HG03432 (cell line): Measurements from ENCODE around the gene CEP104.

ENCODE experiments used
- ATAC-seq: cut with Tn5 transposase; IDR thresholded peaks from one replicate; pipeline ENCODE4 v1.9.1; 2021; ENCODE audit warnings: mild to moderate bottlenecking, moderate library complexity; ENCODE audit not compliant: unreplicated experiment

Gene CEP104

GRCh38 chr1:3779912-3780416, 77.0 kb downstream of the CEP104 start:
- ATAC-seq, result no peak

DNA sequence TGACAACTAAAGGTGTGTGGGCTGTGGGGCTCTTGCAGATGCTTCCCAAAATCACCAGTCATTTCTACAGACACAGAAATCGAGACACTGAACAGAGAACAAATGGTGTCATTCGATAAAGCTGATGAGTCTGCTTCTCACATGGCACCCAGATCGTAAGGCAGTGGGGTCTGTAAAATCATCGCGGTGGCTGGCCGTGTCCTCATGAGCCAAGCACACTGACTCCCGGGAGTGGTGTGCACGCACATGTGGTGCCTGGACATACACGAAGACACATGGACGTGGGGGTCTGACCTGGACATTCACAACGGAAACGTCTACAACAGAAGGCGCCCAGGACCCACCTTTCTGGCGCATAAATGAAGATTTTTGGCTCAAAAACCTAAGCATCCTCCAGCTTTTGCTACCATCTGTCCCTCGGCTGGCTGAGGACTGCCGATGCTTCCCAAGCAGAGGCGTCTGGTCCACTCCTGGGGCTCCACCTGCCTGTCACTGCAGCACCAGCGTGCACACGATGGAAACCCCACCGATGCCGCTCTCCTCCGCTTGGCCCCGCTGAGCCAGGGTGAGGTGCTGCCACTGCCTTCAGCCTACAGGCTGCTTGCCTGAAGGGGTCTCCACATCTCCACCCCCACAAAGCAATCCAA, 77.6 kb downstream of the CEP104 start:
- no peak for ATAC-seq

DNA sequence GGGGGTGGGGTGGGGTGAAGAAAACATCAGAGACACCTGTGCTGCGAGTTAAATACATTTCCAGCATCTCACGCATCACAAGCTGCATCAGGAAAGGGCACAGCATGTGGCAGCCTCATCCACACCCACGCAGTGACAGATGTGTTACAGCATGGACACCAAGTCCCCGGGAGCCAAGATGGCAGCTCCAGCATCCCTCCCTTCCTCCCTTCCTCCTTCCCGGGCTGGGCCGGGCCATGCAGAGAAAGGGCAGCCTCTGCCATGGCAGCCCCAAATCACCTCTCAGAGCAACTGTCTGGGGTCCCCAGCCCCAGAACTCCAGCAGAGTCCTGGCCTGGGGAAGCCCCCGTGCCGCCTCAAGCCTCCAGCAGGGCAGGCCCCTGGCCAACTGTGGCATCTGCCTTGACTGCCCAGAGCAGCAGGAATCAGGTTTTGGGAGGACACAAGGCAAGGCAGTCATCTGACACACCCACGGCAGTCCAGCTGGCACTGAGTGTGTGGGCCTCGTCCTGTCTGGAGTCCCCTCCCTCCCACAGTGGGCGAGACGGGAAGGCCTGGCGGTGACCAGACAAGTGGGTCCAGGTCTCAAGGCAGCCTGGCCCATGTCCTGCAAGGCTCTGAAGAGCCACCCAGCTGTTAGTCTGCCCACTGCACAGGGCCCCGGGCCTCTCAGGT, 78.3 kb downstream of the CEP104 start:
- ATAC-seq, result no peak

DNA sequence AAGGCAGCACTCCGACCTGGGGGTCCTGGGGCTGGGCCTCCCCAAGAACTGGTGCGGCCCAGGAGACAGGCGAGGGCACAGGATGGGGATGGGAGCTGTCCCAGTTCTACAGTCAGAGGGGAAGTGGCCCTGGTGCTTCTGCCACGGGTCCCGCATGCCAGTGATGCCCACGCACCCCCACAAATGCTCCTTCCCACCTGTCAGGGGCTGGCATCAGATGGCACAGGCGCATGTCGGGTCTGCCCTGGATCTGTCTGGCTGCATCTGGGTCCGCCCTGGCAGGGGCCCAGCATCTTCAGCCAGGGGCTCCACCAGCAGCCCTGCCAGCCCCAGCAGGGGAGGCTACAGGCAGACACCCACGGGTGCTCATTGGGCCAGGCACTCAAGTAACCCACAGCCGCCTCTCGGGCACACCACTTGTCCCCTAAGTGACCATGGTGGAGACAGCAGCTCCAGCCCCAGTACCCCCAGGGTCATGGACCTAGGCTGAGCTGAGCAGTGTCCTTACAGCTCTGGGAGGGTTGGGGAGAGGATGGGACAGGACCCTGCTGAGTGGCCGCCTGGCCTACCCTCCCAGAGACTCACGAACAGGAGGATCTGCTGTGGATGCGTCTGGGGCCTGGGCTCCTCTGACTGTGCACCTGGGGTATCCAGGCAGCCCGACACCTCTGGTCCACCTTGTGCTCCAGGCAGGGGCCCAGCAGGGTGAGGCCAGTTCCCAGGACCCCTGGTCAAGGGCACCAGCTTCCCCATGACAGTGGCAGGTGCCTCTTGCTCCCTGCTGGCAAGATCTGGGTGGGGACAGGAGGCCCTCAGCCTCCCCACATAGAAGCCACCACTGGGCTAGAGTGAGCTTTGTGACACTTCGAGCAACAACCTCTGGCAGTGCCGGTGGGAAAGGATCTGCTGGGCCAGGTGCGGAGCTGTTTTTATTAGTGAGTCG, 79.1 kb downstream of the CEP104 start:
- ATAC-seq, result no peak

DNA sequence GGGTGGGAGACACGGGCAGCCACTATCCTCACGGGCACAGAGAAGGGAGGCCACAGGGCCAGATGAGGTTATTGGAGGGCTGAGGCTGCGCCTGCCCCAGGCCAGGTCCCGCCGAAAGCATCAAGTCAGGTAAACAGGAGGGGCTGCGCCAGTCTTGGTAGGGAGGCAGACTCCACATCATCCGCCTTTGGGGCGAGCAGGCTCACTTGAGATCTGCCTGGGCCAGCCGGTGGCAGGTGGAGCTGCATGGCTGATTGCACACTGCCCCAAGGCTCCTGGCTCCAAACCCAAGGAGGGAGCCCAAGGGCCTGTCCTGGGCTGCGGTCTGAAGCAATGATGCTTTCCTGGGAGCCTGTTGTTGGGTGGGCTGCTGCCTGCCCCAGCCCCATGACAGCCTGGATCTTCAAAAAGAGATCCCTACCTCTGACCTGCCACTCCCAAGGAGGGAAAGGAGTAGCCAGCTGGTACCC, 79.9 kb downstream of the CEP104 start:
- no peak for ATAC-seq

DNA sequence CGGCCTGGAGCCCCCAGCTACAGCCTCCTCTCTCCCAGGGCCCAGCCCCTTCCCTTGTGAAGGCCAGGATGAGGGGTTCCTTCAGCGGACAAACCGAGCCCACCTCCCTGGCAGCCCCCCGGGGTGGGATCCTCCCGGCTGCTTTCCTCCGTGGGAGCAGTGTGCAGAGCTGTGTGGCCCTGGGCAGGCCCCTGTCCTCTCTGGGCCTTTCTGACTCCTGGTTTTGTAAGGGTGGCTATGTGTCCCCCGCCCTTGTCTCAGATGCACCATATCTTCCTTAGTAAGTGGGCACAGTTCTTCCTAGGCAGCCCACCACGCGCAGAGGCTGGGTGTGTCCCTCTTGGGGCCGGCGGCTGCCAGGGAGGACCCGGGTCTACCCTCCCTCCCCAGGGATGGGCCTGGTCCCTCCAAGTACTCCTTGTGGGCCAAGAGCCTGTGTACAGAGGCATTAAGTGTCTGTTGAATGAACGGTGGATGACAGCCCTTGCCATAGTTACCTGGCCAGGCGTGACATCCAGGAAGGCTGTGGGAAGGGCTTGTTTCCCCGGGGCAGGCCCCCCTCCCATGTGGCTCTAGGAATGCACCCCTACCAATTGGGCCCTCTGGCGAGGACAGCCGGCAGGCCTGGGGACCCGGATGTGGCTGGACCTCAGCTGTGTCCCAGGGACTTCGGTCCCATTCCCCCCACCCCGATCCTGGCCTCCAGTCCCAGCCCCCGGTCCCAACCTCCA, 80.6 kb downstream of the CEP104 start:
- ATAC-seq, result no peak

DNA sequence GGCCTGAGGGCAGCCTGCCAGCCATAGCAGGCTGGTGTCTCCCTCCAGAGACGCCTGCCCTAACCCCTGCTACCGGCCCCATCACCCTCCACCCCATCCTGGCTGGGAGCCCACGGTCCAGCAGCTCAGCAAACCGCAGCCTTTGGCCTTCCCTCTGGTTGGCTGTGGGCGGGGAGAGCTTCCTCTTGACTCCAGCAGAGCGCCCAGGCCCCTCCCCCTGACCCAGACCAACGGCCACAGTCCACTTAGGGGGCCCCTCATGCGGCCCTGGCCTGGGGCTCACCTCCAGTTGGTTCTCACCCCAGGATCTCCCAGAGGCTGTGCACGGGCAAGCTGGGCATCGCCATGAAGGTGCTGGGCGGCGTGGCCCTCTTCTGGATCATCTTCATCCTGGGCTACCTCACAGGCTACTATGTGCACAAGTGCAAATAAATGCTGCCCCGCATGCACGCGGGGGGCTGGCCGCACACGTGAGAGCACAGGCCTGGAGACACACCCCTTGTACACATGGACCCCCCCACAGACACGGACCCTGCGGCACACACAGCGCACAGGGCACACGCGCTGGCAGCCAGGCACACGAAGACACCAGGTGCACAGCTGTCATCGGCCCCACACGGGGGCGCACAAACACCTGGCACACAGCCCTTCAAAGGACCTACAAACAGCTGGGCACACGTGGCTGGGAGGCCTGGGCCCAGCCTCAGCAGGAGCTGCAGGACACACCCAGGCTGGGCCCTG, 81.4 kb downstream of the CEP104 start:
- no peak for ATAC-seq

GRCh38 chr1:3774946-3775489, 82.0 kb downstream of the CEP104 start:
- ATAC-seq, result no peak

- ATAC-seq, result no peak
Observed at GRCh38 chr1:3774276-3774945, 82.6 kb downstream of the CEP104 start.

GRCh38 chr1:3773572-3774275, 83.3 kb downstream of the CEP104 start:
- ATAC-seq, result no peak

- peak; percentile 29 for ATAC-seq
Observed at GRCh38 chr1:3772715-3773571, 84.1 kb downstream of the CEP104 start, which contains the start of gene SMIM1. Gene SMIM1 (plus strand): TSS chr1:3772749. CDS start chr1:3775374, 2,625 bp downstream.

DNA sequence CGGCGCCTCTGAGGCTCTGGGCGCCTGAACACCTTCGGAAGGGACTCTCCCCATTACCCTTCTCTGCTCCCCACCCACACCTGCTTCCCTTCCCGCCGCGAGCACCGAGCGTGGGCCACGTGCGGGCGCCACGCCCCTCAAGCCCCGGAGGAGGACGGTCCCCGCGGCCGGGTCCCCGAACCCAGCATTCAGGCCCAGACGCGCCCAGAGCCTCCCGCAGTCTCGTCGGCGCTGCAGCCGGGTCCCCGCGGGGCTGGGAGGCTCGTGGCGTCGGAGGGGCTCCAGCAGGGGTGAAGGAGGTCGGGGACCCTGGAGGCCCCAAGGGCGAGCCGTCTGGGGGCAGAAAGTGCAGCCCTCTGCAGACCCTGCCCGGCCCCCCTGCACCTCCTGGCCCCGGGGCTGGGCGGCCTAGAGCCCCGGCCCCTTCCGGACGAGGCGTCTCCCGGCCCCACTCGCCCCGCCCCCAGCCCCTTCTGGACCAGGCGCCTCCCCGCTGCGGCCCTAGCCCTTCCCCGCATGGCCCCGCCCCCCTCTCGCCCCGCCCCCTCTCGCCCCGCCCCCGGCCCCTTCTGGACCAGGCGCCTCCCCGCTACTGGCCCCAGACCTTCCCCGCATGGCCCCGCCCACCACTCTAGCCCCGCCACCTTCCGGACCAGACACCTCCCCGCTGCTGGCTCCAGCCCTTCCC, 84.8 kb downstream of the CEP104 start:
- ATAC-seq, result peak; percentile 56

- ATAC-seq, result no peak
Observed at GRCh38 chr1:3771108-3772026, 85.6 kb downstream of the CEP104 start.

DNA sequence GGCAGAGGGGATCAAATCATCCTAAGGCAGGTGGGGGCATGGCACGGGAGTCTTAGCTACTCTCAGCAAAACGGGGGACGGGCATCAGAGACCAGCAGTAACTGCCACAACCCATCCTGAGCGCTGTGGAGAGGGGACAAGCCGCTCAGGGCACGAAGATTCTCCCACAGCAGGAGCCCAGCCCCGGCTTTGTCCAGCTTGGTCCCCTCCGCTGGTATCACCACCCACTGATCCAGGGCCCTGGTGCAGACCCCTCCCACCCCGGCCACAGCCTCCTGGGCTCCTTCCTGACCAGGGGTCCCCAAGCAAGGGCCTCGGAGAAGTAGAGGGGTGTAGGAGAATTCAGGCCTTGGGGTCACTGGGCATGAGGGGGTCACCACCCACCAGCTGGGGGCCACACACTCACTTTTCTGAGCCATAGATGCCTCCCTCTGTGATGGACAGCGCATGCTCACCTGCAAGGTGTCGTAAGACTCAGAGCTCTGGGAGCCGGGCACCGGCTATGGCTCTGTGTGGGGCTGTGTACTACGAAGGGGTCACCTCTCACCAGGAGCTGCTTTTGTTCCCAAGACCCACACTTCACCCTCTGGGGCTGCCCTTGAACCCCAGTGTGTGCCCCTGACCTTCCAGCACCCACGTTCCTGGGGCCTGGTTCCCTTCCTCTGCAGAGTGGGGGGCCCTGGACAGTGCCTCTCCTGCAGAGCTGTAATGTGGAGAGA, 86.8 kb downstream of the CEP104 start:
- no peak for ATAC-seq

- ATAC-seq, result no peak
Observed at GRCh38 chr1:3768811-3769390, 88.1 kb downstream of the CEP104 start.
